NB4 (cell line): ENCODE data around the gene KDF1.
"Not testable (repeated sequence)": the region's sequence is repeated elsewhere in the genome, so short reads cannot be mapped to it uniquely, and the experiment has no call there.

ENCODE experiments used
- DNase-seq: peaks from one replicate; pipeline ENCODE4 v3.0.0; 2010; ENCODE audit warnings: low read depth
- H3K4me3 ChIP-seq: one replicate; pipeline ENCODE4 v1.5.1; 2011; ENCODE audit warnings: mild to moderate bottlenecking, low read depth, low read length, moderate library complexity
- CTCF ChIP-seq: IDR thresholded peaks from one replicate; pipeline ENCODE4 v1.5.1; 2012; ENCODE audit warnings: low read depth, low read length
- MAX ChIP-seq: IDR thresholded peaks from 2 replicates; pipeline ENCODE4 v1.6.1; 2011; ENCODE audit warnings: low read depth, low read length
- MYC ChIP-seq: IDR thresholded peaks from 2 replicates; pipeline ENCODE4 v1.6.1; 2011; ENCODE audit warnings: low read depth, low read length
- POLR2A ChIP-seq: IDR thresholded peaks from 2 replicates; pipeline ENCODE4 v1.6.1; 2011; ENCODE audit warnings: mild to moderate bottlenecking; ENCODE audit not compliant: insufficient read length; ENCODE audit errors: extremely low read depth

KDF1 gene

GRCh38 chr1:26951821-26952497 is 8.3 kb downstream of the KDF1 start:
- DNase-seq = no peak
- H3K4me3 ChIP-seq = no peak overlapping the region
- no peak for TF ChIP-seq POLR2A
- no peak for TF ChIP-seq MAX

DNA sequence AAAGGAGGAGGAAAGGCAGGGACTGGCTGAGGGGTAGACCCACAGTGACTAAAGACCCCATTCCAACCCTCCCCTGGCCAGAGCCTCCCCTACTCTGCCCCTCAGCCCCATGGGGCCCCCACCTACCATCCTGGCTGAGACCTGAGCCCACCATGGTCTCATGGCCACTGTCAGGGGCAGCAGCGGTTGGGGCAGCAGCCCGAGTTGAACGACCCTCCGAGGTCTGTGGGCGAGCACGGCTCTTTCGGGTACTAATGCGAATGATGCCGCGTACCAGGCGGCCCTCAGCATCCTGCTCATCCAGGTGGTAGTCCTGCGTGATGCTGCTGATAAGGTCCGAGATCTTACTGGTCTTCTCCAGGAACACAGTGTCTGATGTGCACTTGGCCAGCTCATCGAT is 9.1 kb downstream of the KDF1 start:
- DNase-seq = no peak
- no peak for TF ChIP-seq CTCF
- TF ChIP-seq MAX = no peak
- TF ChIP-seq MYC = no peak
- no peak for TF ChIP-seq POLR2A
- H3K4me3 ChIP-seq = no peak overlapping the region

DNA sequence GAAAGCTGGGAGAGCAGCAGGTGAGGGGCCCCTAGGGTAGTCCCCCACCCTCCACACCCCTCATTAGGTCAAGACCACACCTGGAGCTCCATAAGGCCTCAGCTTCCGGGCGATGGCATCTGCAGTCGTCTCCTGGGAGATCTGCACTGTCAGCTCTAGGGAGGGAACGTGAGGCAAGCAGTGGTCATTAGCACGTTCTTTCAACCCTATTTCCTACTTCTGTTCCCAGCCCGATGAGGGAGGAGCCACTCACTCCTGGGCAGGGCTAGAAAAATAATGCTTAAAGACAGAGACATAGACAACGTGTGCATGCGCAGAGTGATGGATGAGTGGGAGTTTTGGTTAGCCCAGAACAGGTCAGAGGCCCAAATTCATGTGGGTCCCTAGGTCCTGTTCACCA is 9.7 kb downstream of the KDF1 start:
- no peak overlapping the region for H3K4me3 ChIP-seq
- DNase-seq = peak; percentile 53
- TF ChIP-seq MAX (no peak), POLR2A (no peak), CTCF (no peak), MYC (no peak)

DNA sequence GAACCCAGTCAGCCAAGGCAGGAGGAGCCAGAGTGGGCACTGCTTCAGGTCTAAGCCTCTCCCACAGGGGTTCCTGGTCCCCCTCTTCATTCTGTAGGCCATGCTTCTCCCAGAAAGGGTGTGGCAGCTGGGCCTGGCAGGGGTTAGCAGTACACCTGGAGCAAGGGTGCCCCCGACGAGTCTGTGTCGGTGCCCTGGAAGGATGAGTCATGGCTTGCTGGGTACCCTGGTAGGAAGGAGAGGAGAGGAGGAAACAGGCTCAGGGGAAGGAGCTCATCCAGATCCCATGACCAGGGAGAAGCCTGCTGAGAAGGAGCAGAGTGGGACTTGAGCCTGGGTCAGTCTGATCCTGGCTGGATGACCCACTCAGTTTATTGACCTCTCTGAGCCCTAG is 10.3 kb downstream of the KDF1 start:
- H3K4me3 ChIP-seq = no peak overlapping the region
- DNase-seq = no peak
- TF ChIP-seq POLR2A (no peak), CTCF (no peak), MYC (no peak), MAX (no peak)

GRCh38 chr1:26949266-26949925 is 10.9 kb downstream of the KDF1 start:
- DNase-seq = no peak
- H3K4me3 ChIP-seq = no peak overlapping the region
- TF ChIP-seq MYC (no peak), POLR2A (no peak), MAX (no peak), CTCF (no peak)

GRCh38 chr1:26948725-26949057 is 11.6 kb downstream of the KDF1 start:
- not testable (repeated sequence) for DNase-seq, H3K4me3 ChIP-seq
